ENCODE results near the gene KLF13. TPM values are rescaled to one million over a fixed set of nuclear protein-coding genes. Genes with fewer than 3 reads are reported as not detected.

KLF13 gene
- total RNA-seq, 1 experiment from 2014 or later, result 22.1 TPM

- no peak overlapping the region for H3K27ac ChIP-seq (ENCODE audit: low read depth, low read length, poor library complexity, severe bottlenecking)
These were observed 76.5 kb downstream of the KLF13 start for GRCh38 chr15:31403096-31403495.

DNA sequence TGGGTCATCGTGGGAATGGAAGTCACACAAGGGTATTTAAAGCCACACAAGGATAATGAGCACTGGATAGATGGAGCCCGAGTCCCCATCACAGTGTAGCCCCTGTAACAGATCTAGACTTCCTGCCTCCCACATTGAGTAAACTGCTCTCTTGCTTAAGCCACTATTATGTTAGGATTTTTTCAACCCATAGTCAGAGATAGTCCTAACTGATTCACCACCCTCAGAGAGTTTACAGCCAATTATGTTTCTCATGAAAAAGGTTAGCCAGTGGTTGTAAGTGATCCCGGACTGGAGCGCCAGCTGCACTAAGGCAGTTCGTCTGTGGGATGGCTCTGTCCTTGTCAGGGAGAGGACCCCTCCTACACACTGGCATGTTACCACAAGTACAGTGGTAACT is 77.0 kb downstream of the KLF13 start:
- H3K36me3 ChIP-seq (ENCODE audit: insufficient read depth, low read length, poor library complexity, severe bottlenecking), result no peaks in the 10 kb centered on the region
- POLR2A ChIA-PET (ENCODE audit: low non-redundant PET), result no interaction called here
- intact Hi-C loops (cut with micrococcal nuclease; ENCODE audit: unreplicated experiment), result loop anchor here (5.0 kb wide), 1 partner anchor 51 kb away; no protein-coding TSS in a partner anchor

More at GRCh38 chr15:31403096-31403495, 76.5 kb downstream of the KLF13 start:
- DNase-seq (ENCODE audit: low spot score), result no peak
- intact Hi-C loops (cut with micrococcal nuclease; ENCODE audit: unreplicated experiment), result loop anchor here (5.0 kb wide), 1 partner anchor 51 kb away; no protein-coding TSS in a partner anchor
- CTCF ChIA-PET, result no interaction called here
- TF ChIP-seq EZH2 (IDR thresholded peaks at IDR 0.05; ENCODE audit: borderline replicate concordance, low read depth, low read length, poor library complexity, severe bottlenecking), result no peak
- no peak for TF ChIP-seq CTCF (conservative IDR thresholded peaks at IDR 0.05; ENCODE audit: low read depth, low read length)
- POLR2A ChIA-PET (ENCODE audit: low non-redundant PET), result no interaction called here
- Histone ChIP-seq H3K27me3 (replicated peaks; ENCODE audit: insufficient read depth, low read depth, low read length, poor library complexity) (no peaks in the 10 kb centered on the region), H3K4me3 (ENCODE audit: low read depth, low read length, poor library complexity, severe bottlenecking) (no peak overlapping the region), H3K36me3 (ENCODE audit: insufficient read depth, low read length, poor library complexity, severe bottlenecking) (no peaks in the 10 kb centered on the region), H3K4me1 (ENCODE audit: insufficient read depth, low read length, poor library complexity, severe bottlenecking) (no peaks in the 10 kb centered on the region), H3K9me3 (ENCODE audit: low read depth, low read length, poor library complexity, severe bottlenecking) (no peaks in the 10 kb centered on the region)
- no TSS peak for BruUV-seq (replicated peaks)

GRCh38 chr15:31404345-31404744 is 77.7 kb downstream of the KLF13 start:
- Histone ChIP-seq H3K27me3 (replicated peaks; ENCODE audit: insufficient read depth, low read depth, low read length, poor library complexity) (no peaks in the 10 kb centered on the region), H3K9me3 (ENCODE audit: low read depth, low read length, poor library complexity, severe bottlenecking) (no peaks in the 10 kb centered on the region), H3K36me3 (ENCODE audit: insufficient read depth, low read length, poor library complexity, severe bottlenecking) (no peaks in the 10 kb centered on the region), H3K4me3 (ENCODE audit: low read depth, low read length, poor library complexity, severe bottlenecking) (no peak overlapping the region), H3K4me1 (ENCODE audit: insufficient read depth, low read length, poor library complexity, severe bottlenecking) (no peaks in the 10 kb centered on the region), H3K27ac (ENCODE audit: low read depth, low read length, poor library complexity, severe bottlenecking) (no peak overlapping the region)
- intact Hi-C loops (cut with micrococcal nuclease; ENCODE audit: unreplicated experiment), result loop anchor here (5.0 kb wide), 1 partner anchor 52 kb away; no protein-coding TSS in a partner anchor
- CTCF ChIA-PET, result no interaction called here
- no TSS peak for BruUV-seq (replicated peaks)
- POLR2A ChIA-PET (ENCODE audit: low non-redundant PET), result no interaction called here
- no peak for TF ChIP-seq CTCF (conservative IDR thresholded peaks at IDR 0.05; ENCODE audit: low read depth, low read length)
- no peak for TF ChIP-seq EZH2 (IDR thresholded peaks at IDR 0.05; ENCODE audit: borderline replicate concordance, low read depth, low read length, poor library complexity, severe bottlenecking)
- DNase-seq (ENCODE audit: low spot score), result no peak

More for the DNA sequence above, 77.0 kb downstream of the KLF13 start:
- Histone ChIP-seq H3K27ac (ENCODE audit: low read depth, low read length, poor library complexity, severe bottlenecking) (no peak overlapping the region), H3K4me1 (ENCODE audit: insufficient read depth, low read length, poor library complexity, severe bottlenecking) (no peaks in the 10 kb centered on the region), H3K9me3 (ENCODE audit: low read depth, low read length, poor library complexity, severe bottlenecking) (no peaks in the 10 kb centered on the region), H3K4me3 (ENCODE audit: low read depth, low read length, poor library complexity, severe bottlenecking) (no peak overlapping the region), H3K27me3 (replicated peaks; ENCODE audit: insufficient read depth, low read depth, low read length, poor library complexity) (no peaks in the 10 kb centered on the region)
- TF ChIP-seq EZH2 (IDR thresholded peaks at IDR 0.05; ENCODE audit: borderline replicate concordance, low read depth, low read length, poor library complexity, severe bottlenecking) (no peak), CTCF (conservative IDR thresholded peaks at IDR 0.05; ENCODE audit: low read depth, low read length) (no peak)
- CTCF ChIA-PET, result no interaction called here
- BruUV-seq (replicated peaks), result no TSS peak
- no peak for DNase-seq (ENCODE audit: low spot score)
